AG08396 (cell line): ENCODE results near the gene C4orf50.

ENCODE experiments used
- DNase-seq: peaks from one replicate; pipeline ENCODE4 v3.0.0; 2012; ENCODE audit warnings: low spot score, mixed read lengths

The C4orf50 gene

GRCh38 chr4:5919571-5919970 is 98.7 kb downstream of the C4orf50 start:
- no peak for DNase-seq

GRCh38 chr4:5919044-5919443 is 99.2 kb downstream of the C4orf50 start:
- no peak for DNase-seq

GRCh38 chr4:5918331-5918985 is 99.8 kb downstream of the C4orf50 start:
- no peak for DNase-seq

- DNase-seq: no peak
These were observed 100.6 kb downstream of the C4orf50 start for GRCh38 chr4:5917672-5918071.

- no peak for DNase-seq
These were observed 102.0 kb downstream of the C4orf50 start for GRCh38 chr4:5916229-5916628.

GRCh38 chr4:5913454-5913853 is 104.8 kb downstream of the C4orf50 start:
- DNase-seq: no peak

GRCh38 chr4:5912614-5913019 is 105.6 kb downstream of the C4orf50 start:
- DNase-seq: no peak

GRCh38 chr4:5908876-5909427 is 109.3 kb downstream of the C4orf50 start:
- DNase-seq: no peak

GRCh38 chr4:5906191-5906590 is 112.0 kb downstream of the C4orf50 start:
- DNase-seq: no peak

GRCh38 chr4:5905714-5906113 is 112.5 kb downstream of the C4orf50 start:
- DNase-seq: no peak

- no peak for DNase-seq
These were observed 117.4 kb downstream of the C4orf50 start for GRCh38 chr4:5900844-5901243.

- no peak for DNase-seq
These were observed 118.3 kb downstream of the C4orf50 start for GRCh38 chr4:5899881-5900280.

GRCh38 chr4:5899396-5899795 is 118.8 kb downstream of the C4orf50 start:
- no peak for DNase-seq

GRCh38 chr4:5897674-5898073 is 120.6 kb downstream of the C4orf50 start:
- DNase-seq: no peak

- no peak for DNase-seq
These were observed 122.9 kb downstream of the C4orf50 start for GRCh38 chr4:5895287-5895686.

GRCh38 chr4:5894266-5894665 is 124.0 kb downstream of the C4orf50 start:
- no peak for DNase-seq

- no peak for DNase-seq
These were observed 124.6 kb downstream of the C4orf50 start for GRCh38 chr4:5893591-5893990.

- DNase-seq: peak; percentile 61
These were observed 125.1 kb downstream of the C4orf50 start, which contains the start of gene CRMP1 for GRCh38 chr4:5893004-5893580. TSS of gene CRMP1 (minus strand) at chr4:5893086. CDS start at chr4:5892969, 117 bp downstream.

- DNase-seq: no peak
These were observed 125.8 kb downstream of the C4orf50 start for GRCh38 chr4:5892323-5893003.

GRCh38 chr4:5891563-5892322 is 126.5 kb downstream of the C4orf50 start:
- no peak for DNase-seq

- DNase-seq: no peak
These were observed 128.0 kb downstream of the C4orf50 start for GRCh38 chr4:5890063-5890727.
